GM19463 (cell line): ENCODE results near the gene AGBL4.

Experiments used
- ATAC-seq: cut with Tn5 transposase; IDR thresholded peaks from one replicate; pipeline ENCODE4 v1.9.1; 2021; ENCODE audit warnings: mild to moderate bottlenecking, moderate library complexity; ENCODE audit not compliant: unreplicated experiment

AGBL4 gene

GRCh38 chr1:48916130-48917069 is 1107.4 kb downstream of the AGBL4 start:
- ATAC-seq = no peak

GRCh38 chr1:48908606-48909005 is 1115.1 kb downstream of the AGBL4 start:
- ATAC-seq = no peak

- no peak for ATAC-seq
Observed at GRCh38 chr1:48906729-48907128, 1117.0 kb downstream of the AGBL4 start.

- no peak for ATAC-seq
Observed at GRCh38 chr1:48906164-48906563, 1117.6 kb downstream of the AGBL4 start.

- ATAC-seq = no peak
Observed at GRCh38 chr1:48903291-48903690, 1120.5 kb downstream of the AGBL4 start.

GRCh38 chr1:48898894-48899293 is 1124.9 kb downstream of the AGBL4 start:
- ATAC-seq = no peak

- ATAC-seq = no peak
Observed at GRCh38 chr1:48889615-48890014, 1134.1 kb downstream of the AGBL4 start.

- ATAC-seq = no peak
Observed at GRCh38 chr1:48889082-48889481, 1134.7 kb downstream of the AGBL4 start.

GRCh38 chr1:48887796-48888195 is 1136.0 kb downstream of the AGBL4 start:
- no peak for ATAC-seq

GRCh38 chr1:48882020-48882419 is 1141.7 kb downstream of the AGBL4 start:
- no peak for ATAC-seq

- ATAC-seq = no peak
Observed at GRCh38 chr1:48878191-48878940, 1145.4 kb downstream of the AGBL4 start.

GRCh38 chr1:48876330-48876785 is 1147.4 kb downstream of the AGBL4 start:
- no peak for ATAC-seq

- ATAC-seq = no peak
Observed at GRCh38 chr1:48875552-48876329, 1148.0 kb downstream of the AGBL4 start.

- ATAC-seq = no peak
Observed at GRCh38 chr1:48873944-48874343, 1149.8 kb downstream of the AGBL4 start.

GRCh38 chr1:48870596-48870995 is 1153.2 kb downstream of the AGBL4 start:
- no peak for ATAC-seq

GRCh38 chr1:48869116-48869893 is 1154.4 kb downstream of the AGBL4 start:
- ATAC-seq = no peak

GRCh38 chr1:48864913-48865312 is 1158.8 kb downstream of the AGBL4 start:
- no peak for ATAC-seq

- ATAC-seq = no peak
Observed at GRCh38 chr1:48859456-48859855, 1164.3 kb downstream of the AGBL4 start.

- no peak for ATAC-seq
Observed at GRCh38 chr1:48858200-48858920, 1165.4 kb downstream of the AGBL4 start.

- no peak for ATAC-seq
Observed at GRCh38 chr1:48853006-48853405, 1170.7 kb downstream of the AGBL4 start.
